Right atrium auricular region (tissue), 2 donors: Measurements from ENCODE around the gene DGLUCY. TPM values are rescaled to one million over a fixed set of nuclear protein-coding genes. Genes with fewer than 3 reads are reported as not detected.

Experiments
- DNase-seq: peaks from one replicate; pipeline ENCODE4 v3.0.0-alpha.2; 2019; ENCODE audit warnings: low spot score
- H3K27ac ChIP-seq, 2 donors: fragments of 200-600 bp; sonication (generic); 1 replicate in 1 of 2; 2 replicates in 1 of 2; pipeline ENCODE4 v1.5.1; 2016 to 2019
- H3K27me3 ChIP-seq, 2 donors: fragments of 200-600 bp; sonication (generic); one replicate each; pipeline versions ENCODE4 v1.5.1 to v1.6.0; 2017 to 2019
- H3K36me3 ChIP-seq: fragments of 200-600 bp; sonication (generic); one replicate; pipeline ENCODE4 v1.5.1; 2016
- H3K4me1 ChIP-seq, 2 donors: fragments of 200-600 bp; sonication (generic); one replicate each; pipeline versions ENCODE4 v1.5.1 to v1.6.0; 2017 to 2019
- H3K4me3 ChIP-seq, 2 donors: fragments of 200-600 bp; sonication (generic); 1 replicate in 1 of 2; 2 replicates in 1 of 2; pipeline ENCODE4 v1.5.1; 2017 to 2019; ENCODE audit warnings: mild to moderate bottlenecking in 1 of 2, moderate library complexity in 1 of 2
- H3K9me3 ChIP-seq, 2 donors: fragments of 200-600 bp; sonication (generic); one replicate each; pipeline ENCODE4 v1.5.1; 2019
- total RNA-seq, 2 donors: library from RNA; depleted of rRNA; stranded (reverse); fragments of >200 nt; gene quantifications; one replicate each; pipeline ENCODE4 v1.1.0, GENCODE V29; 2016
- TF ChIP-seq, protein P1 (sequence below), 2 donors: fragments of 200-600 bp; sonication (generic); IDR thresholded peaks; one replicate each; pipeline ENCODE4 v1.5.1; 2019; ENCODE audit warnings: antibody characterized with exemption in 2 of 2

Gene DGLUCY
- total RNA-seq, 2 donors from 2014 or later, result 81.8 to 136 TPM

DNA sequence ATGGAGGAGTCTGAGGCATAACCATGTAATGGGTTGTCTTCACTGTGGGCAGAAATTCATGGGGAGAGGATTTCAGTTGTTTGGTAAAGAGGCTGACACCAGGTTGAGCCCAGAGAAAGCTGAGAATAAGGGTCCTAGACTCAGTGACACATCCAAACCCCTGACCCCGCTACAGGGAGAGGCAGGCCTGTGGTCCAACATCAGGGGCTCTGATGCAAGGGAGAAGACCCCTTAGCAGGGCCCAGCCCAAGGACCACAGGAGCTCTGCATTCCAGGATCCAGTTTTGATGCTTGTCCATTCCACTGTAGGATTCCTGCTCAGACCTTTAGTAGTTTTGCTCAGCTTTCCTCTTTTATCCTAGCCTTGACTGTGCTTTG is 115.1 kb downstream of the DGLUCY start:
- peaks cover 24% of the 10 kb centered on the region for H3K36me3 ChIP-seq
- peaks cover 0 to under 1% of the 10 kb centered on the region in 2 donors for H3K4me1 ChIP-seq
- TF ChIP-seq, protein P1, sequence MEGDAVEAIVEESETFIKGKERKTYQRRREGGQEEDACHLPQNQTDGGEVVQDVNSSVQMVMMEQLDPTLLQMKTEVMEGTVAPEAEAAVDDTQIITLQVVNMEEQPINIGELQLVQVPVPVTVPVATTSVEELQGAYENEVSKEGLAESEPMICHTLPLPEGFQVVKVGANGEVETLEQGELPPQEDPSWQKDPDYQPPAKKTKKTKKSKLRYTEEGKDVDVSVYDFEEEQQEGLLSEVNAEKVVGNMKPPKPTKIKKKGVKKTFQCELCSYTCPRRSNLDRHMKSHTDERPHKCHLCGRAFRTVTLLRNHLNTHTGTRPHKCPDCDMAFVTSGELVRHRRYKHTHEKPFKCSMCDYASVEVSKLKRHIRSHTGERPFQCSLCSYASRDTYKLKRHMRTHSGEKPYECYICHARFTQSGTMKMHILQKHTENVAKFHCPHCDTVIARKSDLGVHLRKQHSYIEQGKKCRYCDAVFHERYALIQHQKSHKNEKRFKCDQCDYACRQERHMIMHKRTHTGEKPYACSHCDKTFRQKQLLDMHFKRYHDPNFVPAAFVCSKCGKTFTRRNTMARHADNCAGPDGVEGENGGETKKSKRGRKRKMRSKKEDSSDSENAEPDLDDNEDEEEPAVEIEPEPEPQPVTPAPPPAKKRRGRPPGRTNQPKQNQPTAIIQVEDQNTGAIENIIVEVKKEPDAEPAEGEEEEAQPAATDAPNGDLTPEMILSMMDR (IDR thresholded peaks at IDR 0.05), result no peak
- no peaks in the 10 kb centered on the region for H3K9me3 ChIP-seq
- H3K4me3 ChIP-seq, result no peak overlapping the region
- DNase-seq, result no peak
- H3K27ac ChIP-seq, result no peak overlapping the region
- H3K27me3 ChIP-seq, result no peaks in the 10 kb centered on the region

DNA sequence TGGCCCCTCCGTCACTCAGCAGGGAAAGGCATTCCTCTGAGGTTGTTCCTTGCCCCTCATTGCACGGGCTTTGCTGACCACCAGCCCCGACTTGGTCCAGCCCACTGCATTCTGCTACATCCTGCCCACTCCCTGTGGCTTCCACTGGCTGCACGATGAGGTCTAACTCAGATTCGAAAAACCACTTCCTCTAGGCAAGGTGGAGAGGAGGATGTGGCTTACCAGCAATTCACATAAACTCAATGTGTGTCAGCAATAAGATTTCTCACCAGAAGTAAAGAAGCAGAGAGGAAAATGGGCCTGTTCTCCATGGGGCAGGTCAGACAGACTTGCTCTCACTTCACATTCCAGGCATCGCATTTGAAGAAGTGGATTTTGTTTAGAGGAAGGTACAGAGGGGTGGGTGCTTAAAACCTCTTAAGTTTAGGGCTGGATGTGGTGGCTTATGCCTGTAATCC is 115.9 kb downstream of the DGLUCY start:
- no peaks in the 10 kb centered on the region for H3K4me1 ChIP-seq
- TF ChIP-seq, protein P1 (IDR thresholded peaks at IDR 0.05), result no peak
- H3K4me3 ChIP-seq, result no peak overlapping the region
- peaks cover 18% of the 10 kb centered on the region for H3K36me3 ChIP-seq
- no peaks in the 10 kb centered on the region for H3K9me3 ChIP-seq
- no peak for DNase-seq
- H3K27ac ChIP-seq, result no peak overlapping the region
- no peaks in the 10 kb centered on the region for H3K27me3 ChIP-seq

DNA sequence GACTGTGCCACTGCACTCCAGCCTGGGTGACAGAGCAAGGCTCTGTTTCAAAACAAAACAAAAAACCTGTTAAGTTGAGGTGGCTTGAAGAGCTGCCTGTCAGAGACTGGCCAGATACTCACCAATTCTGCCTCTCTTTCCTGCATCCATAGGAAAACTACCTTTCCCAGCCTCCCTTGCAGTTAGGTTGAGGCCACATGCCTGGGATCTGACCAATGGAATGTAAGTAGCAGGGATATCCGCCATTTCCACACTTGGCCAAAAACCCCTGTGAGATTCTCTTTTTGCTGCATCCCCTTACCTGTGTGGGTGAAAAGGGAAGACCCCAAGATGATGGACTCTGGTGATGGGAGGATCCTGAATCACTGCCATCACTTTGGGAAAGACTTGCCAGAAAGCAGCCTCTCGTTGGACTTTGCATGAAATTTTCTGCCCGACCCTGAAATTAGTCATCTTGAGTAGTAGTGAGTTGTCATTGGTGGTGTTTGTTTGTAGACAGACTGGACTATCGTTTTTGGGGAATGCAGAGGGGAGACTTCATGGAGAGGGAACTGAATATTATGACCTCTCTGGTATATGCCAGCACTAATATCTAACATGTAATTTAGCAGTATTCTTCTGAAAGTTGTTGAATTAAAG is 116.6 kb downstream of the DGLUCY start:
- H3K9me3 ChIP-seq, result no peaks in the 10 kb centered on the region
- H3K36me3 ChIP-seq, result peaks cover 10% of the 10 kb centered on the region
- DNase-seq, result no peak
- TF ChIP-seq, protein P1 (IDR thresholded peaks at IDR 0.05), result no peak
- no peaks in the 10 kb centered on the region for H3K27me3 ChIP-seq
- no peak overlapping the region for H3K4me3 ChIP-seq
- no peak overlapping the region for H3K27ac ChIP-seq
- H3K4me1 ChIP-seq, result no peaks in the 10 kb centered on the region

DNA sequence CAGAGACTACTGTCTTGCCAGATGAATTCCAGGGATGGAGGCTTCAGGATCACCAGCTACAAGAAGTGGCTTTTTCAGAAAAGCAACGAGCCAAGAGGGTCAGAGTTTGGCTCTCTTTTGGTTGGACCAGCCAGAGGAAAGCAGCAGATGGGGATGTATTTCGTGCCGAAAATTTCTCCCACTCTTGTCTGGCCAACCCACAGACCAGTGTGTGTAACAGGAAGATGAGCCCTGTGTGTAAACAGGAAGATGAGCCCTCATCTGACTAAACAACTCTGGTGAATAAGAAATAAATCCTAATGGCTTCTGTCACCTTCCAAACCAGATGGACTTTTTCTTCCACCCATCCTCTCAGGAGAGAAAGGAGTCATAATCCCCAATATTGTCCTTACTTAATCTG is 117.6 kb downstream of the DGLUCY start:
- no peaks in the 10 kb centered on the region for H3K27me3 ChIP-seq
- H3K36me3 ChIP-seq, result peaks cover 10% of the 10 kb centered on the region
- H3K9me3 ChIP-seq, result no peaks in the 10 kb centered on the region
- no peak overlapping the region for H3K27ac ChIP-seq
- no peaks in the 10 kb centered on the region for H3K4me1 ChIP-seq
- DNase-seq, result no peak
- TF ChIP-seq, protein P1 (IDR thresholded peaks at IDR 0.05), result no peak
- H3K4me3 ChIP-seq, result no peak overlapping the region

DNA sequence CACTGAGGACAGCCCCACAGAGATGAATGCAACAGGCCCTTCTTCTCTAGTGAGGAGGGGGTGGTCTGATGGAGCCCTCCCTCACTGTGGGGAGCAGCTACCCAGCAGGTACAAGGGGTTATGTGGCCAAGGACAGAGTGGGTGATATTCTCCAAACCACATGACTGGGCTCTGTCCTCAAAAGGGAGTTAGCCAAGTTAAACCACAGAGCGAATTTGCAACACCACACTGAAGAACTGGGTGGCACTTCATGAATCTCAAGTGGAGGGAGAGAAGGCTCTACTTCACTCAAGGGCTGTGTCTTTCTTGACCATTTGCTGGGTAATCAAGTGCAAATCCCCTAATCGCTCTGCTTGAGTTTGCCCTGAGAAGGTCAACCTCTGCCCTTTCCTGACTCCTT is 118.2 kb downstream of the DGLUCY start:
- no peak for DNase-seq
- Histone ChIP-seq H3K36me3 (peaks cover 5% of the 10 kb centered on the region), H3K4me3 (no peak overlapping the region), H3K27me3 (no peaks in the 10 kb centered on the region), H3K4me1 (no peaks in the 10 kb centered on the region), H3K27ac (no peak overlapping the region), H3K9me3 (no peaks in the 10 kb centered on the region)
- TF ChIP-seq, protein P1 (IDR thresholded peaks at IDR 0.05), result no peak

DNA sequence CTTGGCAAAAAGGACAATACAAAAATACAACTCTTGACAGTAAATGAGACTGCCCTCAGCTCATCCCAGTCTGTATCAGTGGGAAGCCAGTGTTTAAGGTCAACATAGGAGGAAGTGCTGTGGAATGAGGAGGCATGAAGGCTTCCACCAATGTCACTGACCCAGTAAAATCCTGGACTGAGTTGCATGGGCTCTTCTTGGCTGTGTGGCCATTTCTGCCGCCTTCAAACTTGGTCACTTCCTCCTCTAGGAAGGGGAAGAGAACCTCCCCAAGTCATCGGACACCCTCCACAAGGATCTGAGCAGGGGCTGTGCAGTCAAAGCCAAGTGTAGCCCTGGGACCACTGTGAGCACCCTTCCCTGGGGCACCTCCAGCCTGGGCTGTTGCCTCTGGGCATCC is 118.7 kb downstream of the DGLUCY start:
- no peak overlapping the region for H3K4me3 ChIP-seq
- H3K27me3 ChIP-seq, result no peaks in the 10 kb centered on the region
- H3K27ac ChIP-seq, result no peak overlapping the region
- DNase-seq, result no peak
- no peaks in the 10 kb centered on the region for H3K36me3 ChIP-seq
- TF ChIP-seq, protein P1 (IDR thresholded peaks at IDR 0.05), result no peak
- H3K4me1 ChIP-seq, result no peaks in the 10 kb centered on the region
- no peaks in the 10 kb centered on the region for H3K9me3 ChIP-seq
